Neural cell (in vitro differentiated cells): ENCODE results near the gene IPMK. TPM values are rescaled to one million over a fixed set of nuclear protein-coding genes. Genes with fewer than 3 reads are reported as not detected.

Experiments
- H2AFZ ChIP-seq: fragments of 200-600, 300-800 bp; sonication (generic), shearing (Covaris generic); 2 replicates; pipeline ENCODE4 v1.6.0; 2014; ENCODE audit warnings: low read depth, mild to moderate bottlenecking, antibody characterized with exemption, low read length, moderate library complexity
- H3F3A ChIP-seq: fragments of 200-600 bp; shearing (Covaris generic); 2 replicates; pipeline ENCODE4 v1.6.1; 2016; ENCODE audit warnings: mild to moderate bottlenecking, moderate library complexity, mixed read lengths, antibody characterized with exemption, low read length; ENCODE audit not compliant: insufficient read depth, poor library complexity, severe bottlenecking
- H3K27ac ChIP-seq: fragments of 200-600, 300-800 bp; sonication (generic), shearing (Covaris generic); 2 replicates; pipeline ENCODE4 v1.5.1; 2014; ENCODE audit warnings: mild to moderate bottlenecking, low read length, moderate library complexity
- H3K27me3 ChIP-seq: fragments of 300-800, 200-600 bp; sonication (generic), shearing (Covaris generic); 2 replicates; pipeline ENCODE4 v1.6.0; 2014; ENCODE audit warnings: mild to moderate bottlenecking, low read depth, low read length, moderate library complexity; ENCODE audit not compliant: insufficient read depth
- H3K36me3 ChIP-seq: fragments of 300-800, 200-600 bp; sonication (generic), shearing (Covaris generic); 2 replicates; pipeline ENCODE4 v1.5.1; 2014; ENCODE audit warnings: mild to moderate bottlenecking, antibody characterized with exemption, low read length, moderate library complexity; ENCODE audit not compliant: insufficient read depth
- H3K4me2 ChIP-seq: fragments of 300-800, 200-600 bp; sonication (generic), shearing (Covaris generic); 2 replicates; pipeline ENCODE4 v1.6.0; 2014; ENCODE audit warnings: mild to moderate bottlenecking, low read length
- H3K4me3 ChIP-seq: fragments of 300-800, 200-600 bp; sonication (generic), shearing (Covaris generic); 2 replicates; pipeline ENCODE4 v1.5.1; 2014; ENCODE audit warnings: mild to moderate bottlenecking, low read length, moderate library complexity
- H3K79me2 ChIP-seq: fragments of 200-600 bp; shearing (Covaris generic); replicated peaks from 2 replicates; pipeline ENCODE4 v1.6.0; 2014; ENCODE audit warnings: mild to moderate bottlenecking, low read length, moderate library complexity; ENCODE audit not compliant: insufficient read depth
- H3K9ac ChIP-seq: fragments of 300-800, 200-600 bp; sonication (generic), shearing (Covaris generic); 2 replicates; pipeline ENCODE4 v1.6.1; 2016; ENCODE audit warnings: mild to moderate bottlenecking, low read length, mixed read lengths
- H3K9me2 ChIP-seq: fragments of 200-600 bp; shearing (Covaris generic); 2 replicates; pipeline ENCODE4 v1.6.1; 2016; ENCODE audit warnings: mild to moderate bottlenecking, low read length, mixed read lengths; ENCODE audit not compliant: insufficient read depth
- H3K9me3 ChIP-seq: fragments of 200-600, 300-800 bp; sonication (generic), shearing (Covaris generic); 2 replicates; pipeline ENCODE4 v1.6.1; 2016; ENCODE audit warnings: mild to moderate bottlenecking, mixed run types, low read length, moderate library complexity, mixed read lengths
- H4K20me1 ChIP-seq: fragments of 200-600 bp; shearing (Covaris generic); 2 replicates; pipeline ENCODE4 v1.6.1; 2016; ENCODE audit warnings: mild to moderate bottlenecking, mixed run types; ENCODE audit not compliant: insufficient read depth
- CTCF ChIP-seq: fragments of 450-650 bp; IDR thresholded peaks from 2 replicates; pipeline ENCODE4 v1.5.1; 2014; ENCODE audit warnings: antibody characterized with exemption, mild to moderate bottlenecking, moderate library complexity; ENCODE audit not compliant: poor library complexity, severe bottlenecking
- EP300 ChIP-seq: fragments of 450-650 bp; conservative IDR thresholded peaks from 2 replicates; pipeline ENCODE4 v1.6.1; 2014; ENCODE audit warnings: antibody characterized with exemption, mild to moderate bottlenecking, moderate library complexity; ENCODE audit not compliant: poor library complexity, severe bottlenecking
- MXI1 ChIP-seq: fragments of 450-650 bp; conservative IDR thresholded peaks from 2 replicates; pipeline ENCODE4 v1.6.1; 2014; ENCODE audit warnings: antibody characterized with exemption, mild to moderate bottlenecking; ENCODE audit not compliant: poor library complexity, severe bottlenecking
- POLR2AphosphoS5 ChIP-seq: IDR thresholded peaks from 2 replicates; pipeline ENCODE4 v1.6.1; 2012
- RAD21 ChIP-seq: fragments of 450-650 bp; conservative IDR thresholded peaks from 2 replicates; pipeline ENCODE4 v1.6.1; 2014; ENCODE audit warnings: antibody characterized with exemption, mild to moderate bottlenecking, moderate library complexity
- SMC3 ChIP-seq: fragments of 450-650 bp; conservative IDR thresholded peaks from 2 replicates; pipeline ENCODE4 v1.6.1; 2014; ENCODE audit warnings: antibody characterized with exemption, mild to moderate bottlenecking, moderate library complexity; ENCODE audit not compliant: poor library complexity
- TAF1 ChIP-seq: IDR thresholded peaks from 2 replicates; pipeline ENCODE4 v1.6.1; 2012; ENCODE audit warnings: low read depth
- polyA plus RNA-seq: library from polyadenylated mRNA; depleted of rRNA; stranded (reverse); fragments of >200 nt; gene quantifications from 2 replicates; pipeline ENCODE4 v1.2.3, GENCODE V29; 2014
- TF ChIP-seq, protein P1 (sequence below): IDR thresholded peaks from 2 replicates; pipeline ENCODE4 v1.6.1; 2012; ENCODE audit warnings: borderline replicate concordance

The IPMK gene
- polyA plus RNA-seq, 1 donor from 2014 or later, result 11.7 TPM

DNA sequence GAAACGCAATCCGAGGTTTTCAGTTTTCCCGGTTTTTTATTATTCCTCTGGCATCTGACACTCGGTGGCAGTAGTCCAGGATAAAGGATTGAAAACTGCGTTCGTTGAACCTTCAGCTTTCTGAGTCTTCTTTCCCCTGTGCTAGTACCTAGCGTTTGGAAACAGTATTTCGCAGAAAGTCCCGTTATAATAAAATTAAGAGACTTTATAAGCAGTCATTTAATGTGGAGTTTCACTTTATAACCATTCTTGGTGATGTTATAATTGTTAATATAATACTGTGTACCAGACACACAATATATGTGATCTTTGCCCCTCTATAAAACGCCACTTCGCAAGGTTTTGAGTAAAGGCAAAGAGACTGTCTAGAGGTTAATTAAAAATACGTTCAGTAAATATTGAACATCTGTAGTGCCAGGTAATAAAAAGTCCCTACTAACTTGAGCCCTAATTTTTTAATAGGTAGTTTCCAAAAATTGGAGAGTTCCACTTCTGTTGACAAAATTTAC is 2.1 kb upstream of the IPMK start:
- H3K9ac ChIP-seq, result peak overlapping the region; percentile 78
- no peaks in the 10 kb centered on the region for H3K36me3 ChIP-seq
- H4K20me1 ChIP-seq, result no peaks in the 10 kb centered on the region
- H3K4me3 ChIP-seq, result peak overlapping the region; percentile 90
- peak overlapping the region; percentile 74 for H3K4me2 ChIP-seq
- peak overlapping the region; percentile 80 for H2AFZ ChIP-seq
- no peaks in the 10 kb centered on the region for H3K9me3 ChIP-seq
- no peaks in the 10 kb centered on the region for H3F3A ChIP-seq
- no peaks in the 10 kb centered on the region for H3K27me3 ChIP-seq
- no peaks in the 10 kb centered on the region for H3K9me2 ChIP-seq
- H3K79me2 ChIP-seq, result peaks cover 36% of the 10 kb centered on the region
- H3K27ac ChIP-seq, result peak overlapping the region; percentile 85
- no peak for TF ChIP-seq POLR2AphosphoS5
- TF ChIP-seq RAD21, result peak; percentile 14
- no peak for TF ChIP-seq EP300
- TF ChIP-seq SMC3, result peak; percentile 30
- peak; percentile 41 for TF ChIP-seq CTCF

GRCh38 chr10:58268946-58269781 is 1.5 kb upstream of the IPMK start, which contains the start of gene CISD1:
CISD1 (plus strand) TSS chr10:58269162; CDS start chr10:58269274, 112 bp downstream.
- TF ChIP-seq CTCF (no peak), TAF1 (peak; percentile 76), RAD21 (peak; percentile 12), POLR2AphosphoS5 (peak; percentile 87), SMC3 (no peak), MXI1 (peak; percentile 94), EP300 (peak; percentile 47)
- TF ChIP-seq, protein P1, sequence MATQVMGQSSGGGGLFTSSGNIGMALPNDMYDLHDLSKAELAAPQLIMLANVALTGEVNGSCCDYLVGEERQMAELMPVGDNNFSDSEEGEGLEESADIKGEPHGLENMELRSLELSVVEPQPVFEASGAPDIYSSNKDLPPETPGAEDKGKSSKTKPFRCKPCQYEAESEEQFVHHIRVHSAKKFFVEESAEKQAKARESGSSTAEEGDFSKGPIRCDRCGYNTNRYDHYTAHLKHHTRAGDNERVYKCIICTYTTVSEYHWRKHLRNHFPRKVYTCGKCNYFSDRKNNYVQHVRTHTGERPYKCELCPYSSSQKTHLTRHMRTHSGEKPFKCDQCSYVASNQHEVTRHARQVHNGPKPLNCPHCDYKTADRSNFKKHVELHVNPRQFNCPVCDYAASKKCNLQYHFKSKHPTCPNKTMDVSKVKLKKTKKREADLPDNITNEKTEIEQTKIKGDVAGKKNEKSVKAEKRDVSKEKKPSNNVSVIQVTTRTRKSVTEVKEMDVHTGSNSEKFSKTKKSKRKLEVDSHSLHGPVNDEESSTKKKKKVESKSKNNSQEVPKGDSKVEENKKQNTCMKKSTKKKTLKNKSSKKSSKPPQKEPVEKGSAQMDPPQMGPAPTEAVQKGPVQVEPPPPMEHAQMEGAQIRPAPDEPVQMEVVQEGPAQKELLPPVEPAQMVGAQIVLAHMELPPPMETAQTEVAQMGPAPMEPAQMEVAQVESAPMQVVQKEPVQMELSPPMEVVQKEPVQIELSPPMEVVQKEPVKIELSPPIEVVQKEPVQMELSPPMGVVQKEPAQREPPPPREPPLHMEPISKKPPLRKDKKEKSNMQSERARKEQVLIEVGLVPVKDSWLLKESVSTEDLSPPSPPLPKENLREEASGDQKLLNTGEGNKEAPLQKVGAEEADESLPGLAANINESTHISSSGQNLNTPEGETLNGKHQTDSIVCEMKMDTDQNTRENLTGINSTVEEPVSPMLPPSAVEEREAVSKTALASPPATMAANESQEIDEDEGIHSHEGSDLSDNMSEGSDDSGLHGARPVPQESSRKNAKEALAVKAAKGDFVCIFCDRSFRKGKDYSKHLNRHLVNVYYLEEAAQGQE, result peak; percentile 72
- Histone ChIP-seq H3F3A (no peaks in the 10 kb centered on the region), H3K9me2 (no peaks in the 10 kb centered on the region), H3K4me3 (peak within 1 kb of the TSS; percentile 90), H3K79me2 (peaks cover 41% of the 10 kb centered on the region), H3K4me2 (peak within 1 kb of the TSS; percentile 84), H3K9me3 (no peaks in the 10 kb centered on the region), H3K27ac (peak within 1 kb of the TSS; percentile 85), H3K27me3 (no peaks in the 10 kb centered on the region), H4K20me1 (no peaks in the 10 kb centered on the region), H2AFZ (peak within 1 kb of the TSS; percentile 80), H3K36me3 (no peaks in the 10 kb centered on the region), H3K9ac (peak within 1 kb of the TSS; percentile 80)
